Measurements from ENCODE around the gene FBH1. TPM values are rescaled to one million over a fixed set of nuclear protein-coding genes. Genes with fewer than 3 reads are reported as not detected.
A peak's percentile ranks its signal among the peaks of the same experiment; 100 is the strongest.

FBH1 gene
- total and polyA plus RNA-seq, 2 experiments from 2014 or later = 62.5 to 90.8 TPM

GRCh38 chr10:5963071-5963470 lies 73.0 kb downstream of the FBH1 start:
- TF ChIP-seq ETS1 (IDR thresholded peaks at IDR 0.05) = no peak
- TF ChIP-seq ZNF331 (CRISPR knock-in tag; IDR thresholded peaks at IDR 0.05; ENCODE audit: low read depth) = no peak
- peak in 1 of 2 experiments; percentile 18; a peak in 2 of 4 replicates for TF ChIP-seq CTCF (conservative IDR thresholded peaks at IDR 0.05; ENCODE audit: low read depth in 2 of 2)
- H3K36me3 ChIP-seq (ENCODE audit: insufficient read depth) = no peaks in the 10 kb centered on the region
- no peak overlapping the region for H3K4me3 ChIP-seq
- no peak overlapping the region for H3K4me3 Mint-ChIP-seq
- H3K9me2 ChIP-seq (ENCODE audit: insufficient read depth) = no peaks in the 10 kb centered on the region
- no peaks in the 10 kb centered on the region for H3K4me1 ChIP-seq (ENCODE audit: insufficient read depth)
- H3K27ac ChIP-seq (ENCODE audit: low read depth) = no peak overlapping the region
- no peaks in the 10 kb centered on the region for H3F3A ChIP-seq (replicated peaks; ENCODE audit: low read depth)
- no peak overlapping the region for H3K27ac Mint-ChIP-seq
- no peaks in the 10 kb centered on the region for H4K20me1 ChIP-seq (replicated peaks; ENCODE audit: insufficient read depth)
- H3K27me3 Mint-ChIP-seq (ENCODE audit: insufficient read depth, low read depth, poor library complexity) = peaks cover 10% of the 10 kb centered on the region
- H3K9me3 Mint-ChIP-seq = no peaks in the 10 kb centered on the region
- peaks cover 5% of the 10 kb centered on the region for H3K4me1 Mint-ChIP-seq
- ATAC-seq (peak; percentile 39; the same call in 2 of the 3 replicates), DNase-seq (ENCODE audit: low spot score) (no peak)
- no peaks in the 10 kb centered on the region for H3K79me2 ChIP-seq (replicated peaks; ENCODE audit: insufficient read depth)
- H3K36me3 Mint-ChIP-seq (ENCODE audit: low read depth) = no peaks in the 10 kb centered on the region
- no peaks in the 10 kb centered on the region for H3K27me3 ChIP-seq (ENCODE audit: insufficient read depth)
- peak overlapping the region; percentile 7; the same call in 1 of the 2 replicates for H2AFZ ChIP-seq
- H3K4me2 ChIP-seq = no peak overlapping the region

GRCh38 chr10:5963591-5963990 lies 73.5 kb downstream of the FBH1 start:
- Histone ChIP-seq H3K27ac (ENCODE audit: low read depth) (no peak overlapping the region), H3K4me3 (no peak overlapping the region), H3K27me3 (ENCODE audit: insufficient read depth) (no peaks in the 10 kb centered on the region), H3K4me2 (no peak overlapping the region), H4K20me1 (replicated peaks; ENCODE audit: insufficient read depth) (no peaks in the 10 kb centered on the region), H3K9me2 (ENCODE audit: insufficient read depth) (no peaks in the 10 kb centered on the region), H3K79me2 (replicated peaks; ENCODE audit: insufficient read depth) (no peaks in the 10 kb centered on the region), H3K4me1 (ENCODE audit: insufficient read depth) (no peaks in the 10 kb centered on the region), H3F3A (replicated peaks; ENCODE audit: low read depth) (no peaks in the 10 kb centered on the region), H3K36me3 (ENCODE audit: insufficient read depth) (no peaks in the 10 kb centered on the region), H2AFZ (no peak overlapping the region)
- no peaks in the 10 kb centered on the region for H3K36me3 Mint-ChIP-seq (ENCODE audit: low read depth)
- peaks cover 12% of the 10 kb centered on the region for H3K27me3 Mint-ChIP-seq (ENCODE audit: insufficient read depth, low read depth, poor library complexity)
- H3K4me3 Mint-ChIP-seq = no peak overlapping the region
- no peaks in the 10 kb centered on the region for H3K9me3 Mint-ChIP-seq
- DNase-seq (ENCODE audit: low spot score) (no peak), ATAC-seq (no peak)
- H3K4me1 Mint-ChIP-seq = peaks cover 4% of the 10 kb centered on the region
- no peak for TF ChIP-seq NANOG (IDR thresholded peaks at IDR 0.05; ENCODE audit: borderline replicate concordance)
- TF ChIP-seq CREB1 (CRISPR knock-in tag; IDR thresholded peaks at IDR 0.05; ENCODE audit: low read depth) = no peak
- TF ChIP-seq CTCF (conservative IDR thresholded peaks at IDR 0.05; ENCODE audit: low read depth in 2 of 2) = no peak
- TF ChIP-seq POLR2AphosphoS5 (IDR thresholded peaks at IDR 0.05; ENCODE audit: low read depth) = no peak
- no peak overlapping the region for H3K27ac Mint-ChIP-seq
